GM12865 (cell line): ENCODE measurements around the gene ARHGEF3.
A peak's percentile ranks its signal among the peaks of the same experiment; 100 is the strongest.

ENCODE experiments used
- DNase-seq: peaks from one replicate; pipeline ENCODE4 v3.0.0; 2010; ENCODE audit warnings: low read depth
- H3K4me3 ChIP-seq: 2 replicates; pipeline ENCODE4 v1.5.1; 2011; ENCODE audit warnings: mild to moderate bottlenecking, low read depth, low read length, control low read depth
- TF ChIP-seq, protein P1 (sequence below): IDR thresholded peaks from 2 replicates; pipeline ENCODE4 v1.5.1; 2011; ENCODE audit warnings: low read length, control low read depth, low read depth, inconsistent platforms; ENCODE audit not compliant: insufficient read depth; ENCODE audit errors: missing control alignments

ARHGEF3 gene

DNA sequence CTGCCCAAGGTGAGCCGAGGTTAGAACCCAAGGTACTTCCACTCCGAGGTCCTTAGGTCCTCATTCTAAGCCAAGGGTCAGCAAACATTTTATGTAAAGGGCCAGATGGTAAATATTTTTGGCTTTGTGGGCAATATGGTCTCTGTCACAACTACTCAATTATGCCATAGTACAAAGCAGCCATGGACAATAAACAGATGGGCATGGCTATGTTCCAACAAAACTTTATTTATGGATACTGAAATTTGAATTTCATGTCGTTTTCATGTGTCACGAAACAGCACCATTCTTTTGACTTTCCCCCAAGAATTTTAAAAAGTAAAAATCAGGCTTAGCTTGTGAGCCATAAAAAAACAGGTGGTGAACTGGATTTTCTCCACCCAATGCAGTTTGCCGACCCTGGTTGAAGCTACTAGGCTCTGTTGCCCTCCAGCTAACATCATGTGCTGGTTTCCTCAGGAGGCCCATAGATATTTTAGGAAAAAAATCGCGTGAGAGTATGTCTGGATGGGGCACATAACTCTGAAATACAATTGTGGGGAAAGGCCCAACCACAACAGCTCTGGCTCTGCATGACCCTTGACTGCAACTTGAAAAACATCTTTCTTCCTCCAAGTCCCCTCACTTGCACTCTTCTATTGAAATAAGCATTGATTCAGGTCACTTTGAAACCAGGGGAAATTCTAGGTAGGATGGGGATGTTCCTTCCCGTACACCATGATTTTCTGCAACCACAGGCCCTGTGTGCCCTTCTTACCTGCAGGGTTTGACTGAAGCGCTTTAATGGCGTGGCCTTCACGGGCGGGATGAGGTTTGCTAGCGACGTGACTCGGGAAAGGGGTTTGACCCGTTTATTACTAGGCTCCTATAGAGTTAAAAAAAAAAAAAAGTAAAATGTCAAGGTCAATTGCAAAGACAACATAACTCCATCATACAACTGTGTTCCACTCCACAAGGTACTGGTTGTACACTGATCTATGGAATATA, 28.5 kb downstream of the ARHGEF3 start:
- TF ChIP-seq, protein P1, sequence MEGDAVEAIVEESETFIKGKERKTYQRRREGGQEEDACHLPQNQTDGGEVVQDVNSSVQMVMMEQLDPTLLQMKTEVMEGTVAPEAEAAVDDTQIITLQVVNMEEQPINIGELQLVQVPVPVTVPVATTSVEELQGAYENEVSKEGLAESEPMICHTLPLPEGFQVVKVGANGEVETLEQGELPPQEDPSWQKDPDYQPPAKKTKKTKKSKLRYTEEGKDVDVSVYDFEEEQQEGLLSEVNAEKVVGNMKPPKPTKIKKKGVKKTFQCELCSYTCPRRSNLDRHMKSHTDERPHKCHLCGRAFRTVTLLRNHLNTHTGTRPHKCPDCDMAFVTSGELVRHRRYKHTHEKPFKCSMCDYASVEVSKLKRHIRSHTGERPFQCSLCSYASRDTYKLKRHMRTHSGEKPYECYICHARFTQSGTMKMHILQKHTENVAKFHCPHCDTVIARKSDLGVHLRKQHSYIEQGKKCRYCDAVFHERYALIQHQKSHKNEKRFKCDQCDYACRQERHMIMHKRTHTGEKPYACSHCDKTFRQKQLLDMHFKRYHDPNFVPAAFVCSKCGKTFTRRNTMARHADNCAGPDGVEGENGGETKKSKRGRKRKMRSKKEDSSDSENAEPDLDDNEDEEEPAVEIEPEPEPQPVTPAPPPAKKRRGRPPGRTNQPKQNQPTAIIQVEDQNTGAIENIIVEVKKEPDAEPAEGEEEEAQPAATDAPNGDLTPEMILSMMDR: no peak
- DNase-seq: peak; percentile 77
- no peak overlapping the region for H3K4me3 ChIP-seq

DNA sequence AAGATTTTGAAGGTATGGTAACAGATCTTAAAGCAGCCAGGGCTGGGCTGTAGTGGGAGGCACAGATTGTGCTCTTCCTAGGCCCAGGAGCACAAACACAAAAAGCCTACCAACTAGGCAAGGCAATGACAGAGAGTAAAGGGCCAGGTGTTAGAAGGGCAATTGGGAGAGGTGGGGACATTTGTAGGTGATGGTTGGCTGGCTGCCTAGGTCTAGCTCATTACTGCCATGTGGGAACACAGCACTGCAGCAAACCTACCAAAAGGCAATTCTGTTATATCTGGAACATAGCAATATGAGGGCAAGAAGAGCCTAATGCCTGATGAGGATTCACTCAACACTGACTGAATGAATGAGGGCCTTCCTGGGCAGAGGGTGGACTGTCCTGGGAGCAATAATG, 30.4 kb downstream of the ARHGEF3 start:
- TF ChIP-seq, protein P1: no peak
- no peak overlapping the region for H3K4me3 ChIP-seq
- no peak for DNase-seq

DNA sequence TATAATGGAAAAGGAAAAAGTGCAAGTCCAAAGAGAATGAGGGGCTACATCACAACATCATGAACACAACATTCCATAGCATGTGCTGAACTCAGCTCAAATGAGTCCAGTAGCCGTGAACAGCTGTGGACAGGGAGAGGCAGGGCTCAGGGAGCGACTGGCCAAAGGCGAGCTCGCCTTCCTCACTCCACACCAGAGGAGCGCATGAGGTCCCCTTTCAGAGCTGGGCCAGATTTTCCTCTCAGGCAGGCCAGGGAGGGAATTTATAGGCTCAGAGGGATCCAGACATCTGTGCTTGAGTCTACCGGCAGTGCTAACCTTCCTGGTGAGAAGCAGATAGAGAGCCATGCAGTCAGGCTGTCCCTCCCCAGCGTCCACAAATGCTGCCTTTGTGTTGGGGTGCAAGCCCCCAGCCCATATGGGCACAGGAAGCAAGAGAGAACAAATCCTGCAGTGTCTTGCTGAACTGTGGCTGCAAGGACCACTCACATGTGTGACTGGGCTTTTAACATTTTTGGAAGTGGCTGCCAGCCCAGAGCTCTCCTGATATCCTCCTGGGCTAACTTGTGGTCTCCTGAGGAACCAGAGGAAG, 32.5 kb downstream of the ARHGEF3 start:
- no peak for DNase-seq
- TF ChIP-seq, protein P1: no peak
- no peak overlapping the region for H3K4me3 ChIP-seq

DNA sequence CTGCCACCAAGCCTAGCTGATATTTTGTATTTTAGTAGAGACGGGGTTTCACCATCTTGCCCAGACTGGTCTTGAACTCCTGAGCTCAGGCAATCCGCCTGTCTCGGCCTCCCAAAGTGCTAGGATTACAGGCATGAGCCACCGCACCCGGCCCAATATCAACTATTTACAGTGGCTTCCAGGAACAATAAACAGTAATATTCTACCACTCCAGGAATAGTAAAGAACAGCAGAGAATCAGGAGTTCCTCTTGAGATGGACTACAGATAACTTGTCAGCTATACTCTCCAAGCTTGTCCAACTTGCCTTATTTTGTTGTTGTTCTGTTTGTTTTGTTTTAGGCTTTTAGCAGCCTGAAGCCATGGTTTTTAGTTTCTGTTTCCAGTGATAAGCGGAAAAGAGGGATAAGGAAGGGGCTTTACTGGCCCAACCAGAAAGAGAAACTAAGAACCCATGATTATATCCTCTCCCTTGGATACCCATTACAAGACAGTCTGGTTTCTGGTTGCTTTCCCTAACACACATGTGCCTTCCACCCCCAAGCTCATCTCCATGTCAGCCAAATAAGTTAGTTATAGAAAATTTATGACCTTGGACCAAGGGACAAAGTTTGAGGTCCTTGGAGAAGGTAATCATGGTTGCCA, 36.7 kb downstream of the ARHGEF3 start:
- TF ChIP-seq, protein P1: no peak

DNA sequence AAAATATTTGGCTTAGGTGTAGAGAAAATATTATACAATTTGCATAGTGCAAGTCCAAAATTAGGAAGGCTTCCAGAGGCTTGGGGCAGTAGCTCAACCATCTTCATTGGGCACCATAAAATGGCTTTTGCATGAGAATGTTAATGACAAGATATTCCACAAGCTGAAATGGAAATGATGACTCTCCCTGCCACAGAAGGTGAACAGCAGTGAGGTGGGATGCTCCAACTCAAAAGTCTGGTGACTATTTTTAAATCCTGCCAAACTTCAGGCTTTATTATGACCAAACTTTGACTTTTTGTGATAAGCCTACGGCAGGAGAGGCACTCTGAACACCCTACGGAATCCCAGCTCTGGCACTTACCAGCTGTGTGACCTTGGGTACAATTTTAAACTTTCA, 37.6 kb downstream of the ARHGEF3 start:
- H3K4me3 ChIP-seq: no peak overlapping the region
- no peak for DNase-seq

More for the DNA sequence above, 36.7 kb downstream of the ARHGEF3 start:
- no peak for DNase-seq
- no peak overlapping the region for H3K4me3 ChIP-seq

DNA sequence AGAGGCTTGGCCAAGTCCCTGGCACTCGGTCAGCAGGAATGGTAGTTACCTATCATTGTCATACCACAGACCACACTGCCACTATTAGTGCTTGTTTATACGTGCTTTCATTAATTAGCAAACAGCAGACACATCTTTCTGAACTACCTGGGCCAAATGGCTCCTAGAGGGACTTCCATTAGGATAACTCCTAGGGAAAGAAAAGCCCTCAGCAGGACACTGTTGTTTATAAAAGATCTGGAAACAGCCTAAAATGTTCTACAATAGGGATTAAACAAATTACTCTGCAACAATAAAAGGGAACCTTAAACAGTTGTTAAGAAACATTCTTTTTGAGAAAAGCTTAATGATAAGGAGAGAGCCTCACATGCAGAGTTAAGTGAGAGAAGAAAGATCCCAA, 38.5 kb downstream of the ARHGEF3 start:
- DNase-seq: no peak
- TF ChIP-seq, protein P1: no peak
- H3K4me3 ChIP-seq: no peak overlapping the region

More for the DNA sequence above, 37.6 kb downstream of the ARHGEF3 start:
- TF ChIP-seq, protein P1: no peak
